NK-92 (cell line): ENCODE results near the gene BCL2A1.
"Not testable (repeated sequence)": the region's sequence is repeated elsewhere in the genome, so short reads cannot be mapped to it uniquely, and the experiment has no call there.

Source experiments
- DNase-seq: peaks from one replicate; lab custom pipeline; 2025; ENCODE audit not compliant: unreplicated experiment; lab: John Stamatoyannopoulos, UW

Gene BCL2A1

DNA sequence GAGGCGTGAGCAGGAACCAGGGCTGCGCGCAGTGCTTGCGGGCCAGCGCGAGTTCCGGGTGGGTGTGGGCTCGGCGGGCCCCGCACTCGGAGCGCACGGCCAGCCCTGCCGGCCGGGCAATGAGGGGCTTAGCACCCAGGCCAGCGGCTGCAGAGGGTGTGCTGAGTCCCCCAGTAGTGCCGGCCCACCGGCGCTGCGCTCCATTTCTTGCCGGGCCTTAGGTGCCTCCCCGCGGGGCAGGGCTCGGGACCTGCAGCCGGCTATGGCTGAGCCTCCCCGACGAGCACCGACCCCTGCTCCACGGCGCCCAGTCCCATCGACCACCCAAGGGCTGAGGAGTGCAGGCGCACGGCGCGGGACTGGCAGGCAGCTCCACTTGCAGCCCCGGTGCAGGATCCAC lies 44.9 kb downstream of the BCL2A1 start:
- DNase-seq = not testable (repeated sequence)

DNA sequence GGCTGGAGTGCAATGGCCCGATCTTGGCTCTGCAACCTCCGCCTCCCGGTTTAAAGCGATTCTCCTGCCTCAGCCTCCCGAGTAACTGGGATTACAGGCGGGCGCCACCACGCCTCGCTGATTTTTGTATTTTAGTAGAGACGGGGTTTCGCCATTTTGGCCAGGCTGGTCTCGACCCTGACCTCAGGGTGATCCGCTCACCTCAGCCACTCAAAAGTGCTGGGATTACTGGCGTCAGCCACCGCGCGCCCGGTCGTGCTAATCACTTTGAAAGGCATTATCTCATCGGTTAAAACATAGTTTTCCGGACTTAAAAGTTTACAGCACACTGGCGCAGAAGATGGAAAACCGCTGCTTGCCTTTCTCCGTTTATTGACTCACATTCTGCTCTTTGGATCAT lies 46.6 kb downstream of the BCL2A1 start:
- DNase-seq = no peak

DNA sequence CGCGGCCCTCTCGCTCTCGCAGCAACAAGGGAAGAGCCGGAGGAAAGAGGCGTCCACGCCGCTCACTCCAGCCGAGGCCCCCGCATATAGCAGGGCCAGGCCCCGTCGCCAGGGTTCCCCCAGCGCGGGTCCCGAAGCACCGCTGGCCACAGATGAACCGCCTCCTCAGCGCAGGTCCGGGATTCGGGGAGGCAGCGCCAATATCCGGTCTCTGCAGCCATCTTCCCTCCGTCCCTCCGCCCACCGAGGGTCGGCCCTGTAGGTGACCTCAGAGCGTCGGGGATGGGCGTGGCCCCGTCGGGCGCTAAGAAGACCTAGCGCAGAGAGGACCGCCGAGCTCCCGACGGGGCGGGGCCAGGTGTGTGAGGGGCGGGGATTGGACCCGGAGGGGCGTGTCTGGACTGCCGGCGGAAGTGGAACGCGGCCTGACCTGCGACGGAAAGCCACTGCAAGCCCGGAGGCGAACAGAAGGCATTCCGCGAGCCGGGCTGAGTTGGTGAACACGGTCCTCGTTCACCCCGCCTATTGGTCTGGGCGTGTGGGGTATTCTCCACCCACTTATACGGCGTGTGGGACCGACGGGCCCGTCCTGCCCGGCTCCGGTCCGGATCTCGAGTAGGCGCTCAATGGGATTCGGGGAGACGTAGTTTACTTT lies 47.4 kb downstream of the BCL2A1 start:
- DNase-seq = peak; percentile 83

DNA sequence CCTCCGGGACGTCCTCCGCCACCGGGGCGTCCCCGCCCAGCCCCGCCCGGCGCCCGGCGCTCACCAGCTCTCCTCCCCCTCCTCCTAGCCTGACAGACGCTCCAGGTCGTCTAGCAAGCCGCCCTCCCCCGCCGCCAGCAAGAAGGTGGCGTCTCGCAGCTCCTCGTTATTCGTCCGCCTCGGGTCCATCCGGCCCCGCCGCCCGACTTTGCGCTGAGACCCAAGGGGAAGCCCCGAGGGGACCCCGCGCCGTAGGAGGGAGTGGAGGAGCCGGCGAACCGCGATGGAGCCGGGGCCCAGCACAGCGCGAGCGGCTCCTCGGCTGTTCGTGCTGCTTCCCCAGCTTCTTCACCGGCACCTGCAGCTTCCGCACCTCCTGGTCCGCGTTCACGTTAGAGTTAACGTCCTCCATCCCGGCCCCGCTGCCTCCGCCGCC lies 47.9 kb downstream of the BCL2A1 start:
- no peak for DNase-seq

DNA sequence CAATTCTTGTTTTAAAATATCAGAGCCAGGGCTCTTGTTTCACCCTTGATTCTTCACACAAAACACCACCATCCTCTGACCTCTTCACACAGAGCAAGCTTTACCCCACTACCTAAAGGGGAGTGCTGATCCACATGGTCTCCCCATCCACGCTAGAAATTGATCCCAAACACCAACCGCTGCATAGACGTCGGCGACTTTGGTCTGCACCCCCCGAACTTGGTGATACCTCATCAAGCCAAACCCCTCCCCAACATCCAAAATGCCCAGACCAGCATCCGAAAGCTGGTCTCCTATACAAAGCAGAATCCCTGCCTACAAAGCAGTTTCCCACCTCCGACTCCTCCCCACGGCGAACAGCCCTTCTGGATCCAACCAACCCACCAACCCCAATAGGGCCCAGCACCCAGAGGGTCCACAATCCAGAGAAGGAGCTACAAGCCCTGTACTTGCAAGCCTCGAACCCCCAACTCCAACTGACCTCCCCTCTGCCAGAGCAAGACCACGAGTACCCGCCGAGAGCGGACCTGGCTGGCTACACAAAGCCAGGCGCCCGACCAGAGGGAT lies 48.4 kb downstream of the BCL2A1 start:
- DNase-seq = no peak

DNA sequence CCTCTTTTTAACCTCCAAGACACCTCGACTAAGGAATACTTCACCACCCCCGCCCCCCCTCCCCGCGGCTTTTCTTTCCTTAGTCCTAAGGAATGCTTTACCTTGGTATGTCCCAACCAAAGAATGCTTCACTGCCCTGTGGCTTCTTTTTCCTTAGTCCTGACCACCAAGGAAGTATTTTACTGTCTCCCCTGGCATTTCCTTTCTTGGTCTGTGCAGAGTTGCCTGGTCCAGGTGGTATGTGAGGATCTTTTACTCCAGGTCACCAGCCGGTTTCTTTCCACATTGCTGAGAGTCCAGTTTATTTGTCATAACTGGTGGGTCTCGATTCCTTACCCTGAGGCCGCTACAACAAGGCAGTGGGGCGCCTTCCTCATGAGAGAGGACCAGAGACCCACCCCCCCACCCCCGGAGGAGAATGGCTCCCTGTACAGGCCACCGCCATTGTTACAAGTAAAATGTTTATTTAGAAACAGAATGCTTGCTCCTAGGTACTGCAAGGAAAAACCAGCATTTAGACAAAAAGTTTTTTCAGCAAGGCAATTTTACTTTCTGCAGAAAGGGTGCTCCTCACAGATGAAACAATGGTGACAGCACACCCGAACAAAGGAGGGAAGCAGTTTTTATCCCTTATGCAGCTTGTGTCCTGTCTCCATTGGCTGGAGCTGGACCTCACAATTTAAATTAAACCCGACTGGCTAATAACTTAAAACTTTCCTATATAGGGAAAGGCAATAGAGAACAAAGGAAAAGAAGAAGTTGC lies 51.1 kb downstream of the BCL2A1 start:
- no peak for DNase-seq

DNA sequence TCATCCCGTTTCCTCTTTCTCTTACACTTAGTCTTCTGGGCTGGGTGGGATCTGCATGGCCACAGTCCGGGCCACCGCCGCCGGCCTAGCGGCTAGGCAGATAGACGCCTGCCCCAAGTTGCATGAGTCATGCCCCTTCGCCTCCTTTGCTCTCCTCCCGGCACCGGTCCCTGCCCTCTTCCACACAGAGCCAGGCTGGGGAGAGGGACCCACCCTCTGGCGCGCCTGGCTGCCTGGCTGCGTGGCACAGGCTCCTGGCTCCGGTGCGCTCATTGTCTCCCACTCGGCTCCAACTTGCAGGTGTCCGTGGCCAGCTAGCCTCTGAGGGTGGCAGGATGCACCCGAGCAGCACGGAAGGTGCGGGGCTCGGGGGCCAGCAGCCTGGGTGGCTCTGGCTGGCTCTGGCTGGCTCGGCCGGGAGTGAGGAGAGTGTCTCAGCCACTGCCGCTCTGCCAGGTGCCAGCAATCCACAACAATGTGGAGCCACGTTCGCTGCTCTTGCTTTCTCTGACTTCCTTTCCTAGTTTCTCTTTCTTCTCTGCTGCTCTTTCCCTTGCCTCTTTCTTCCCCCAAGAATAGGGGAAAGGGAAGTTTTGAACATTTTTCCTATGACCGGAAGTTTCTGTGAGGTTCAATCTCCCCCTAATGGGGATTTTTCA lies 51.8 kb downstream of the BCL2A1 start:
- DNase-seq = no peak

DNA sequence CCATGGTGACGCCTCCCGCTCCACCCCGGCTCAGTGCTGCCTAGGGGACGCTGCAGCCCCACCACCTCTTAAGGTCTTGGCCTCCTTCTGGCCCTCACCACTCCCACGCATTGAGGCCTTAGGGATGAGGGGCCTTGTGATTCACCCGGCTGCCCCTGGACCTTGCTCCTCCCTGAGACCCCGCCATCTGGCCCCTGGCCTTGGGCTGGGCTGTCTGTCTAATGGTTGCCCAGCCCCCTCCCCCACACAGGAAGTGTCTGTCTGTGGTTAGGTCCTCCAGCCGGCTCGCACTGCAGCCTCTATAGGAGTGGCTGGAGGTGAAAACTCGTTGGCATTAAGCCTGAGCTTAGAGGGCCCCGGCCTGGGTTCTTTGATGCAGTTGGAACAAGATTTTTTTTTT lies 52.7 kb downstream of the BCL2A1 start:
- no peak for DNase-seq

DNA sequence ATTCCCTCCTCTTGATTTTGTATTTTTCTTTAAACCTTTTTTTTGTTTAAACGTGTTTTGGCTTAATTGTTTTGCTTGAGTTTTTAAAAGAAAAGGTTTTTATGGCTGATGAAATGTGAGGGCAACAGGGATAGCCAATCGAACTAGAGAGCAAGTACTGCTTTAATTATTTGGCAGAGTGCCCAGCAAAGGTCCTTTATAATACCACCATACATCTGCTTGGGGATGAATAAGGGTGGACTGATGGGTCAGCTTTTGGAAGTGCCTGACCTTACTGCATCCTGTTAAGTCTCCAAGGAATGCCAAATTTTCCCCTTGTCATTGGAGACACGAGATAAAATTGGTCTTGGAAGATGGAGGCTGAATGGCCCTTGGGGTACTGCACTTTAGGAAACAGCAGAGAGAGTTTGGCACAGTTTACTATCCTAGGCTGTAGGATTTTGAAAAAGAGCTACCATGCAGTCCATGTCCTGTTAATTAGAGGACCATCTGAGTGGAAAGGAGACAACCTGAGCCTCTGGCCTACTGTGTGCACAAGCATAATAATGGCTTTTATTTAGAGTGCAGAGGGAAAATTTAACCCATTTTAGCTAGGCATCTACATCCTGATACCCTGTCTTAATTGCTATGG lies 54.4 kb downstream of the BCL2A1 start:
- no peak for DNase-seq

DNA sequence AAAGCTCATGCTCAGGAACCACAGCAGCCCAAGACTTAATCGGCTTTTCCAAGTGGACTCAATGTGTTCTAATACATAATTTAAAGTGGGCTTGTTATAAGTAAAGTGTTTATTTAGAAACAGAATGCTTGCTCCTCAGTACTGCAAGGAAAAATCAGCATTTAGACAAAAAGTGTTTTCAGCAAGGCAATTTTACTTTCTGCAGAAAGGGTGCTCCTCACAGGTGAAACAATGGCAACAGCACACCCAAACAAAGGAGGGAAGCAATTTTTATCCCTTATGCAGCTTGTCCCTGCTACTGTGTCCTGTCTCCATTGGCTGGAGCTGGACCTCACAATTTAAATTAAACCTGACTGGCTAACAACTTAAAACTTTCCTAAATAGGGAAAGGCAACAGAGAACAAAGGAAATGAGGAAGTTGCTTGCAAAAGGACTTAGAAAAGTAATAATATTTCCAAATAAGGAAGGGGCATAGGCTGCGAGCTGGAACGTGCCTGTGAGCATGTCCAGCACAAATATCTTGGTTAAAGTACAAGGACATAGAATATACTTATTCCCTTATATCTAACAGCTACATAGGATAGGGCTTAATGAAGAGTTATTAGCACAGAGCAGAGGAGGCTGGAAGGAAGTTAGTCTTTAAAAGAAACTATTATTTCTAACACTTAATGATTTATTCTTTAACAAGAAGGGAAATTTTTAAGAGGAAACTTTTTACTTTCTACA lies 55.1 kb downstream of the BCL2A1 start:
- not testable (repeated sequence) for DNase-seq

DNA sequence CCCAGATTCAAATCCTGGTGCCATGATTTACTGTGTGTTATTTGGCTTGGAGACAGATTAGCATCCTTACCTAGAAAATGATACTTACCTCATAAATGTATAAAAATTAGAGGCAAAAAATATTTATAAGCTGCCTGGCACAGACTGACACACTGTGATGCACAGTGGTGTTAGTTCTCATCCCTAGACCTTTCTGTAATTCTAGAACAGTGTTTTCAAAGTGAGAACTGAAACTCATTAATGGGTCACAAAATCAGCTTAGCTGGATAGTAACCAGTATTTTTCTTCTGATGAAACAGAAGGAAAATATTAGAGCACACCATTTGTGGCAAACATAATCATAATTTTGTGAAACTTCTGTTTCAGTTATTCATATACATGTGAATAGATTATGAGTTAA lies 56.3 kb downstream of the BCL2A1 start:
- DNase-seq = no peak
